ENCODE measurements around the gene PTGER3.

PTGER3 gene

GRCh38 chr1:71054791-71055190 lies 7.2 kb upstream of the PTGER3 start:
- H3K9ac ChIP-seq (ENCODE audit: insufficient read length), result no peak overlapping the region
- no peak overlapping the region for H3K4me3 ChIP-seq
- DNase-seq (ENCODE audit: low read depth, low spot score), result no peak
- peak overlapping the region; percentile 59 for H3K27ac ChIP-seq
- no peaks in the 10 kb centered on the region for H3K9me3 ChIP-seq (ENCODE audit: low read depth, low read length)
- no peak for TF ChIP-seq EZH2 (IDR thresholded peaks at IDR 0.05)
- TF ChIP-seq POLR2AphosphoS5 (IDR thresholded peaks at IDR 0.05; ENCODE audit: borderline replicate concordance, low read depth, low read length), result no peak
- H3K36me3 ChIP-seq (ENCODE audit: insufficient read depth, low read length), result peaks cover 41% of the 10 kb centered on the region

GRCh38 chr1:71054281-71054731 lies 6.7 kb upstream of the PTGER3 start:
- no peak overlapping the region for H3K4me3 ChIP-seq
- no peak overlapping the region for H3K27ac ChIP-seq
- peaks cover 38% of the 10 kb centered on the region for H3K36me3 ChIP-seq (ENCODE audit: insufficient read depth, low read length)
- DNase-seq (ENCODE audit: low read depth, low spot score), result no peak
- TF ChIP-seq EZH2 (IDR thresholded peaks at IDR 0.05) (no peak), FOXP2 (optimal IDR thresholded peaks at IDR 0.05; ENCODE audit: control extremely low read depth, extremely low read length, insufficient read depth) (no peak), POLR2AphosphoS5 (IDR thresholded peaks at IDR 0.05; ENCODE audit: borderline replicate concordance, low read depth, low read length) (peak; percentile 43; the same call in 1 of the 2 replicates)
- H3K9ac ChIP-seq (ENCODE audit: insufficient read length), result no peak overlapping the region
- no peaks in the 10 kb centered on the region for H3K9me3 ChIP-seq (ENCODE audit: low read depth, low read length)

GRCh38 chr1:71053758-71054157 lies 6.1 kb upstream of the PTGER3 start:
- Histone ChIP-seq H3K9me3 (ENCODE audit: low read depth, low read length) (no peaks in the 10 kb centered on the region), H3K27ac (no peak overlapping the region), H3K4me3 (no peak overlapping the region), H3K9ac (ENCODE audit: insufficient read length) (no peak overlapping the region), H3K36me3 (ENCODE audit: insufficient read depth, low read length) (peaks cover 33% of the 10 kb centered on the region)
- no peak for DNase-seq (ENCODE audit: low read depth, low spot score)
- TF ChIP-seq EZH2 (IDR thresholded peaks at IDR 0.05) (no peak), FOXP2 (optimal IDR thresholded peaks at IDR 0.05; ENCODE audit: control extremely low read depth, extremely low read length, insufficient read depth) (no peak), POLR2AphosphoS5 (IDR thresholded peaks at IDR 0.05; ENCODE audit: borderline replicate concordance, low read depth, low read length) (0 out of 2 replicates have a peak, but pooled peaks have one; percentile 19)

GRCh38 chr1:71053146-71053545 lies 5.5 kb upstream of the PTGER3 start:
- Histone ChIP-seq H3K9me3 (ENCODE audit: low read depth, low read length) (no peaks in the 10 kb centered on the region), H3K9ac (ENCODE audit: insufficient read length) (no peak overlapping the region), H3K27ac (no peak overlapping the region), H3K36me3 (ENCODE audit: insufficient read depth, low read length) (peaks cover 26% of the 10 kb centered on the region), H3K4me3 (no peak overlapping the region)
- TF ChIP-seq EZH2 (IDR thresholded peaks at IDR 0.05), result no peak
- no peak; the same call in 1 of the 2 replicates for TF ChIP-seq POLR2AphosphoS5 (IDR thresholded peaks at IDR 0.05; ENCODE audit: borderline replicate concordance, low read depth, low read length)
- TF ChIP-seq FOXP2 (optimal IDR thresholded peaks at IDR 0.05; ENCODE audit: control extremely low read depth, extremely low read length, insufficient read depth), result no peak
- no peak for DNase-seq (ENCODE audit: low read depth, low spot score)

GRCh38 chr1:71049951-71050598 lies 2.5 kb upstream of the PTGER3 start:
- Histone ChIP-seq H3K9me3 (ENCODE audit: low read depth, low read length) (no peaks in the 10 kb centered on the region), H3K27ac (peak overlapping the region; percentile 75), H3K9ac (ENCODE audit: insufficient read length) (no peak overlapping the region), H3K4me3 (peak overlapping the region; percentile 91), H3K36me3 (ENCODE audit: insufficient read depth, low read length) (peaks cover 7% of the 10 kb centered on the region)
- DNase-seq (ENCODE audit: low read depth, low spot score), result peak; percentile 93
- TF ChIP-seq EZH2 (IDR thresholded peaks at IDR 0.05) (no peak), POLR2AphosphoS5 (IDR thresholded peaks at IDR 0.05; ENCODE audit: borderline replicate concordance, low read depth, low read length) (peak; percentile 48), FOXP2 (optimal IDR thresholded peaks at IDR 0.05; ENCODE audit: control extremely low read depth, extremely low read length, insufficient read depth) (no peak)

- Histone ChIP-seq H3K27ac (peak overlapping the region; percentile 75), H3K4me3 (peak overlapping the region; percentile 91), H3K9me3 (ENCODE audit: low read depth, low read length) (no peaks in the 10 kb centered on the region), H3K36me3 (ENCODE audit: insufficient read depth, low read length) (peaks cover 35% of the 10 kb centered on the region), H3K9ac (ENCODE audit: insufficient read length) (peak overlapping the region; percentile 87)
- no peak for TF ChIP-seq EZH2 (IDR thresholded peaks at IDR 0.05)
- TF ChIP-seq POLR2AphosphoS5 (IDR thresholded peaks at IDR 0.05; ENCODE audit: borderline replicate concordance, low read depth, low read length), result no peak; the same call in 1 of the 2 replicates
- no peak for TF ChIP-seq FOXP2 (optimal IDR thresholded peaks at IDR 0.05; ENCODE audit: control extremely low read depth, extremely low read length, insufficient read depth)
- DNase-seq (ENCODE audit: low read depth, low spot score), result no peak
Measured at GRCh38 chr1:71046891-71047634, 553 bp downstream of the PTGER3 start.

GRCh38 chr1:71045463-71046028 lies 2.1 kb downstream of the PTGER3 start:
- H3K27ac ChIP-seq, result peak overlapping the region; percentile 28; the same call in 1 of the 2 replicates
- no peaks in the 10 kb centered on the region for H3K9me3 ChIP-seq (ENCODE audit: low read depth, low read length)
- peak overlapping the region; percentile 91 for H3K4me3 ChIP-seq
- TF ChIP-seq POLR2AphosphoS5 (IDR thresholded peaks at IDR 0.05; ENCODE audit: borderline replicate concordance, low read depth, low read length) (no peak), FOXP2 (optimal IDR thresholded peaks at IDR 0.05; ENCODE audit: control extremely low read depth, extremely low read length, insufficient read depth) (no peak), EZH2 (IDR thresholded peaks at IDR 0.05) (no peak)
- H3K9ac ChIP-seq (ENCODE audit: insufficient read length), result peak overlapping the region; percentile 87
- no peak for DNase-seq (ENCODE audit: low read depth, low spot score)
- peaks cover 50% of the 10 kb centered on the region for H3K36me3 ChIP-seq (ENCODE audit: insufficient read depth, low read length)

- DNase-seq (ENCODE audit: low read depth, low spot score), result no peak
- peak overlapping the region; percentile 87 for H3K9ac ChIP-seq (ENCODE audit: insufficient read length)
- H3K9me3 ChIP-seq (ENCODE audit: low read depth, low read length), result no peaks in the 10 kb centered on the region
- H3K36me3 ChIP-seq (ENCODE audit: insufficient read depth, low read length), result peaks cover 58% of the 10 kb centered on the region
- H3K4me3 ChIP-seq, result peak overlapping the region; percentile 91
- TF ChIP-seq POLR2AphosphoS5 (IDR thresholded peaks at IDR 0.05; ENCODE audit: borderline replicate concordance, low read depth, low read length), result no peak
- no peak for TF ChIP-seq EZH2 (IDR thresholded peaks at IDR 0.05)
- no peak for TF ChIP-seq FOXP2 (optimal IDR thresholded peaks at IDR 0.05; ENCODE audit: control extremely low read depth, extremely low read length, insufficient read depth)
- 0 out of 2 replicates have a peak overlapping the region, but pooled peaks have one; percentile 28 for H3K27ac ChIP-seq
Measured at GRCh38 chr1:71044833-71045232, 2.8 kb downstream of the PTGER3 start.

Data from SK-N-MC (cell line).